Skeletal muscle satellite cell (primary cell): ENCODE results near the gene GRIK1.

Experiments
- H3K27me3 ChIP-seq: 2 replicates; pipeline ENCODE4 v1.7.0; 2013; ENCODE audit warnings: low read length; ENCODE audit not compliant: control insufficient read depth, insufficient read depth
- H3K36me3 ChIP-seq: 2 replicates; pipeline ENCODE4 v1.7.0; 2013; ENCODE audit warnings: mild to moderate bottlenecking, control low read depth, low read length; ENCODE audit not compliant: insufficient read depth
- H3K4me1 ChIP-seq: 2 replicates; pipeline ENCODE4 v1.7.0; 2013; ENCODE audit warnings: low read length; ENCODE audit not compliant: control insufficient read depth, insufficient read depth
- H3K4me2 ChIP-seq: 2 replicates; pipeline ENCODE4 v1.7.0; 2013; ENCODE audit warnings: mild to moderate bottlenecking, low read length
- H3K4me3 ChIP-seq: 2 replicates; pipeline ENCODE4 v1.7.0; 2013; ENCODE audit warnings: low read length
- H3K9ac ChIP-seq: 2 replicates; pipeline ENCODE4 v1.7.0; 2013; ENCODE audit warnings: mild to moderate bottlenecking, low read depth, low read length, moderate library complexity
- H3K9me3 ChIP-seq: replicated peaks from 2 replicates; pipeline ENCODE4 v1.7.0; 2013; ENCODE audit warnings: mild to moderate bottlenecking, control low read depth, low read length

The GRIK1 gene

GRCh38 chr21:29949991-29950390, 10.2 kb upstream of the GRIK1 start:
- Histone ChIP-seq H3K9ac (no peak overlapping the region), H3K36me3 (no peaks in the 10 kb centered on the region), H3K4me3 (no peak overlapping the region), H3K4me1 (no peaks in the 10 kb centered on the region), H3K4me2 (no peak overlapping the region), H3K9me3 (no peaks in the 10 kb centered on the region), H3K27me3 (peaks cover 17% of the 10 kb centered on the region)

GRCh38 chr21:29947119-29947518, 7.3 kb upstream of the GRIK1 start:
- Histone ChIP-seq H3K36me3 (no peaks in the 10 kb centered on the region), H3K9me3 (no peaks in the 10 kb centered on the region), H3K4me3 (no peak overlapping the region), H3K9ac (no peak overlapping the region), H3K4me2 (no peak overlapping the region), H3K4me1 (no peaks in the 10 kb centered on the region), H3K27me3 (peaks cover 15% of the 10 kb centered on the region)

- H3K36me3 ChIP-seq = no peaks in the 10 kb centered on the region
- H3K27me3 ChIP-seq = peaks cover 34% of the 10 kb centered on the region
- no peak overlapping the region for H3K4me3 ChIP-seq
Measured at GRCh38 chr21:29943885-29944284, 4.1 kb upstream of the GRIK1 start.

GRCh38 chr21:29942034-29942433, 2.2 kb upstream of the GRIK1 start:
- Histone ChIP-seq H3K4me1 (no peaks in the 10 kb centered on the region), H3K9me3 (no peaks in the 10 kb centered on the region), H3K36me3 (no peaks in the 10 kb centered on the region), H3K9ac (no peak overlapping the region), H3K4me3 (no peak overlapping the region), H3K27me3 (peaks cover 47% of the 10 kb centered on the region), H3K4me2 (no peak overlapping the region)

More at GRCh38 chr21:29943885-29944284, 4.1 kb upstream of the GRIK1 start:
- H3K4me2 ChIP-seq = no peak overlapping the region
- H3K9me3 ChIP-seq = no peaks in the 10 kb centered on the region
- H3K4me1 ChIP-seq = no peaks in the 10 kb centered on the region
- H3K9ac ChIP-seq = no peak overlapping the region

GRCh38 chr21:29940991-29941390, 1.2 kb upstream of the GRIK1 start:
- no peaks in the 10 kb centered on the region for H3K9me3 ChIP-seq
- H3K9ac ChIP-seq = no peak overlapping the region
- no peaks in the 10 kb centered on the region for H3K4me1 ChIP-seq
- H3K27me3 ChIP-seq = peaks cover 48% of the 10 kb centered on the region
- H3K4me2 ChIP-seq = no peak overlapping the region
- H3K4me3 ChIP-seq = no peak overlapping the region
- H3K36me3 ChIP-seq = no peaks in the 10 kb centered on the region

GRCh38 chr21:29940361-29940760, 565 bp upstream of the GRIK1 start:
- Histone ChIP-seq H3K4me1 (no peaks in the 10 kb centered on the region), H3K4me2 (peak overlapping the region; percentile 85), H3K27me3 (peaks cover 48% of the 10 kb centered on the region), H3K4me3 (peak overlapping the region; percentile 68), H3K36me3 (no peaks in the 10 kb centered on the region), H3K9ac (no peak overlapping the region), H3K9me3 (no peaks in the 10 kb centered on the region)

- Histone ChIP-seq H3K9ac (peak overlapping the region; percentile 25), H3K9me3 (no peaks in the 10 kb centered on the region), H3K4me3 (peak overlapping the region; percentile 68), H3K4me1 (no peaks in the 10 kb centered on the region), H3K36me3 (no peaks in the 10 kb centered on the region), H3K27me3 (peaks cover 52% of the 10 kb centered on the region), H3K4me2 (peak overlapping the region; percentile 85)
Measured at GRCh38 chr21:29939104-29939923, 482 bp downstream of the GRIK1 start.

GRCh38 chr21:29938776-29939103, 1.1 kb downstream of the GRIK1 start:
- Histone ChIP-seq H3K4me3 (peak overlapping the region; percentile 68), H3K4me1 (no peaks in the 10 kb centered on the region), H3K36me3 (no peaks in the 10 kb centered on the region), H3K4me2 (peak overlapping the region; percentile 85), H3K27me3 (peaks cover 58% of the 10 kb centered on the region), H3K9me3 (no peaks in the 10 kb centered on the region), H3K9ac (no peak overlapping the region)

- Histone ChIP-seq H3K4me1 (no peaks in the 10 kb centered on the region), H3K4me3 (no peak overlapping the region), H3K4me2 (no peak overlapping the region), H3K36me3 (no peaks in the 10 kb centered on the region), H3K9me3 (no peaks in the 10 kb centered on the region), H3K27me3 (peaks cover 44% of the 10 kb centered on the region), H3K9ac (no peak overlapping the region)
Measured at GRCh38 chr21:29933088-29933487, 6.7 kb downstream of the GRIK1 start.

- no peaks in the 10 kb centered on the region for H3K36me3 ChIP-seq
- no peak overlapping the region for H3K9ac ChIP-seq
- no peak overlapping the region for H3K4me2 ChIP-seq
- no peak overlapping the region for H3K4me3 ChIP-seq
- H3K27me3 ChIP-seq = peaks cover 25% of the 10 kb centered on the region
- H3K9me3 ChIP-seq = no peaks in the 10 kb centered on the region
- no peaks in the 10 kb centered on the region for H3K4me1 ChIP-seq
Measured at GRCh38 chr21:29928537-29928936, 11.3 kb downstream of the GRIK1 start.

- Histone ChIP-seq H3K27me3 (peaks cover 6% of the 10 kb centered on the region), H3K9ac (no peak overlapping the region), H3K4me3 (no peak overlapping the region)
Measured at GRCh38 chr21:29920938-29921337, 18.9 kb downstream of the GRIK1 start.

GRCh38 chr21:29914326-29914725, 25.5 kb downstream of the GRIK1 start:
- Histone ChIP-seq H3K4me3 (no peak overlapping the region), H3K9me3 (no peaks in the 10 kb centered on the region), H3K27me3 (peaks cover 17% of the 10 kb centered on the region), H3K9ac (no peak overlapping the region), H3K4me1 (no peaks in the 10 kb centered on the region), H3K4me2 (no peak overlapping the region), H3K36me3 (no peaks in the 10 kb centered on the region)

More at GRCh38 chr21:29920938-29921337, 18.9 kb downstream of the GRIK1 start:
- H3K9me3 ChIP-seq = no peaks in the 10 kb centered on the region
- H3K36me3 ChIP-seq = no peaks in the 10 kb centered on the region
- H3K4me2 ChIP-seq = no peak overlapping the region
- no peaks in the 10 kb centered on the region for H3K4me1 ChIP-seq
